IMR-90 (cell line): ENCODE measurements around the gene GRM5. TPM values are rescaled to one million over a fixed set of nuclear protein-coding genes. Genes with fewer than 3 reads are reported as not detected.

Source experiments
- ATAC-seq: fragments of 200-7000 bp; cut with Tn5 transposase; 2 replicates; pipeline ENCODE4 v1.9.1; 2020; ENCODE audit warnings: low read depth, mild to moderate bottlenecking, moderate library complexity
- BruUV-seq: library from RNA; stranded (reverse); fragments of 400-500 nt; replicated peaks from 2 replicates; lab custom pipeline; 2021; lab: Mats Ljungman, UMichigan
- CTCF ChIA-PET: fragments of 300-600 bp; formaldehyde crosslinking; extraction: SDS; loops from one replicate; lab custom pipeline; 2021; ENCODE audit warnings: antibody characterized with exemption; lab: Yijun Ruan, JAX
- POLR2A ChIA-PET: fragments of 300-600 bp; sonication (Branson Sonifier 250); formaldehyde crosslinking; loops from one replicate; lab custom pipeline; 2022; ENCODE audit warnings: antibody characterized with exemption; ENCODE audit not compliant: unreplicated experiment; lab: Charles Lee
- DNase-seq: peaks from one replicate; pipeline ENCODE4 v3.0.0; 2013
- H2AFZ ChIP-seq: replicated peaks from 2 replicates; pipeline ENCODE3; 2013; ENCODE audit warnings: low read length, mild to moderate bottlenecking; ENCODE audit not compliant: poor library complexity
- H2AK5ac ChIP-seq: 2 replicates; pipeline ENCODE4 v1.6.1; 2013; ENCODE audit warnings: low read depth, low read length, inconsistent platforms
- H2AK9ac ChIP-seq: replicated peaks from 2 replicates; pipeline ENCODE3; 2013; ENCODE audit warnings: mild to moderate bottlenecking, low read depth, low read length, moderate library complexity; ENCODE audit not compliant: poor library complexity
- H2BK120ac ChIP-seq: 2 replicates; pipeline ENCODE4 v1.6.1; 2013; ENCODE audit warnings: low read depth, low read length, inconsistent platforms
- H2BK15ac ChIP-seq: 3 replicates; pipeline ENCODE4 v1.6.1; 2013; ENCODE audit warnings: low read depth, low read length, inconsistent platforms
- H2BK20ac ChIP-seq: 2 replicates; pipeline ENCODE4 v1.6.1; 2013; ENCODE audit warnings: low read depth, mild to moderate bottlenecking, inconsistent platforms, low read length, moderate library complexity
- H2BK5ac ChIP-seq: 2 replicates; pipeline ENCODE4 v1.6.1; 2013; ENCODE audit warnings: mild to moderate bottlenecking, low read depth, low read length, inconsistent platforms; ENCODE audit not compliant: poor library complexity, severe bottlenecking
- H3K14ac ChIP-seq: replicated peaks from 2 replicates; pipeline ENCODE4 v1.6.1; 2013; ENCODE audit warnings: low read depth, low read length, inconsistent platforms
- H3K18ac ChIP-seq: 2 replicates; pipeline ENCODE4 v1.6.1; 2013; ENCODE audit warnings: low read depth, low read length, control low read depth
- H3K23ac ChIP-seq: 2 replicates; pipeline ENCODE4 v1.6.1; 2013; ENCODE audit warnings: low read depth, low read length, inconsistent platforms
- H3K27ac ChIP-seq: 2 replicates; pipeline ENCODE4 v1.5.1; 2013; ENCODE audit warnings: mild to moderate bottlenecking, control low read depth, low read length; ENCODE audit not compliant: insufficient read depth
- H3K27me3 ChIP-seq: 2 replicates; pipeline ENCODE4 v1.6.1; 2013; ENCODE audit warnings: low read length; ENCODE audit not compliant: control insufficient read depth, insufficient read depth
- H3K36me3 ChIP-seq: 2 replicates; pipeline ENCODE4 v1.6.1; 2013; ENCODE audit warnings: low read length, mixed read lengths; ENCODE audit not compliant: control insufficient read depth, insufficient read depth
- H3K4ac ChIP-seq: 2 replicates; pipeline ENCODE4 v1.6.1; 2013; ENCODE audit warnings: low read depth, low read length, inconsistent platforms
- H3K4me1 ChIP-seq: 2 replicates; pipeline ENCODE4 v1.6.1; 2013; ENCODE audit warnings: low read length, mixed read lengths; ENCODE audit not compliant: control insufficient read depth, insufficient read depth
- H3K4me2 ChIP-seq: 2 replicates; pipeline ENCODE4 v1.6.1; 2013; ENCODE audit warnings: low read depth, mild to moderate bottlenecking, control low read depth, low read length, moderate library complexity
- H3K4me3 ChIP-seq: 2 replicates; pipeline ENCODE4 v1.5.1; 2013; ENCODE audit warnings: low read depth, mild to moderate bottlenecking, control low read depth, low read length, moderate library complexity; ENCODE audit not compliant: insufficient read depth
- H3K56ac ChIP-seq: 2 replicates; pipeline ENCODE4 v1.6.1; 2013; ENCODE audit warnings: low read length, inconsistent platforms; ENCODE audit not compliant: insufficient read depth; ENCODE audit errors: extremely low read depth
- H3K79me1 ChIP-seq, 2 experiments: 2 replicates each; pipeline ENCODE4 v1.6.1; 2013; ENCODE audit warnings: low read length in 2 of 2, inconsistent platforms in 1 of 2, low read depth in 1 of 2
- H3K9ac ChIP-seq: 2 replicates; pipeline ENCODE4 v1.6.1; 2013; ENCODE audit warnings: low read depth, low read length, control low read depth
- H3K9me1 ChIP-seq: 2 replicates; pipeline ENCODE4 v1.6.1; 2013; ENCODE audit warnings: low read length, inconsistent platforms; ENCODE audit not compliant: insufficient read depth
- H3K9me3 ChIP-seq: 2 replicates; pipeline ENCODE4 v1.6.1; 2013; ENCODE audit warnings: low read length; ENCODE audit not compliant: control insufficient read depth, insufficient read depth
- H4K20me1 ChIP-seq: 2 replicates; pipeline ENCODE4 v1.6.1; 2013; ENCODE audit warnings: low read length, inconsistent platforms; ENCODE audit not compliant: insufficient read depth
- H4K5ac ChIP-seq: 2 replicates; pipeline ENCODE4 v1.6.1; 2013; ENCODE audit warnings: mild to moderate bottlenecking, low read depth, low read length, control low read depth
- H4K8ac ChIP-seq, 2 experiments: 2 replicates each; pipeline ENCODE4 v1.6.1; 2013; ENCODE audit warnings: low read depth in 2 of 2, low read length in 2 of 2, control low read depth in 1 of 2, inconsistent platforms in 1 of 2
- H4K91ac ChIP-seq: 2 replicates; pipeline ENCODE4 v1.6.1; 2013; ENCODE audit warnings: low read depth, low read length, inconsistent platforms; ENCODE audit not compliant: insufficient read depth
- RCOR1 ChIP-seq: IDR thresholded peaks from 2 replicates; pipeline ENCODE4 v1.6.1; 2012; ENCODE audit warnings: mild to moderate bottlenecking, low read length, improper control_type of control experiment; ENCODE audit not compliant: insufficient replicate concordance
- WGBS, 2 experiments: methylation state at CpG; one replicate each; pipeline versions ENCODE4 v1.1.5 to v1.1.7; 2013; ENCODE audit warnings: missing lambda C conversion rate in 2 of 2; ENCODE audit not compliant: insufficient read length in 1 of 2; ENCODE audit errors: extremely low coverage in 2 of 2; 5-methylcytosine and 5-hydroxymethylcytosine counted together
- dilution Hi-C: fragments of 300-500 bp; cut with HindIII; formaldehyde crosslinking; loops from one replicate; pipeline ENCODE4 v1.14.3; 2018; ENCODE audit warnings: low sequenced_read_pairs; ENCODE audit not compliant: unreplicated experiment
- in situ Hi-C: fragments of 300-500 bp; cut with MboI; formaldehyde crosslinking; loops from 3 replicates; pipeline ENCODE4 v1.14.3; 2019; ENCODE audit warnings: low sequenced_read_pairs, inconsistent platforms, mixed read lengths
- intact Hi-C: fragments of 100-400 bp; cut with micrococcal nuclease; formaldehyde crosslinking; loops from 2 replicates; pipeline ENCODE4 v1.10.0; 2022
- polyA plus RNA-seq, 3 experiments: library from polyadenylated mRNA; depleted of rRNA; stranded (reverse); fragments of >200 nt; gene quantifications; 2 replicates each; pipeline ENCODE4 v1.2.3, GENCODE V29; 2012; ENCODE audit warnings: low replicate concordance in 1 of 3
- total RNA-seq: library from RNA; depleted of rRNA; stranded (reverse); fragments of >200 nt; gene quantifications from 2 replicates; pipeline ENCODE4 v1.2.3, GENCODE V29; 2012

The GRM5 gene
- total and polyA plus RNA-seq, 2 of the 4 experiments (the other 2 are of a cell fraction): under 0.01 TPM

DNA sequence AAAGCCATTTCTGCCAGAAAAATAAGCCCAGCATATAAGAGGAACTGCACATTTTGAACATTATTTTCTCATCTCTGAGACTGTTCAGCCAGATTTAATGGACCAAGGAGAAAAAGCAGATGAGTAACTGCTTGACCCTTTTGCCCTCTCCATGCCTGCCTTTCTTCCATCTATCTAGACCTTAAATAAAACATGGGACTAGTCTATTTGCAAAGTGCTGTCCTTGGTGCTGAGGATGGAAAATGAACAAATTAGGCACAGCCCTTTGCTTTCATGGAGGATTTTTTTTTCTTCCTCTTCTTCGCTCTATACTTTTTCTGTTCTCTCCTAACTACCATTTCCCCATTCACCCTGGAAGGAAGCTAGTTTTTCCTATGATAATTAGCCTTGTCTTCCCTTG, 361.3 kb downstream of the GRM5 start:
- no peak overlapping the region for H3K18ac ChIP-seq
- in situ Hi-C loops: no loop called here
- H2BK5ac ChIP-seq: no peak overlapping the region
- H2AFZ ChIP-seq: no peak overlapping the region
- ChIA-PET POLR2A (no interaction called here), CTCF (no interaction called here)
- H4K8ac ChIP-seq: no peak overlapping the region
- no peak overlapping the region for H4K5ac ChIP-seq
- no peak for ATAC-seq
- WGBS, 2 experiments: no CpG with 5 or more reads among the region's 1 CpG
- no peak overlapping the region for H2AK9ac ChIP-seq
- H3K27ac ChIP-seq: no peak overlapping the region
- H3K9ac ChIP-seq: no peak overlapping the region
- no peak overlapping the region for H2BK15ac ChIP-seq
- no peak overlapping the region for H2AK5ac ChIP-seq
- H3K56ac ChIP-seq: no peak overlapping the region
- no peaks in the 10 kb centered on the region for H3K79me1 ChIP-seq
- no peak overlapping the region for H3K4me2 ChIP-seq
- H2BK120ac ChIP-seq: no peak overlapping the region
- no peaks in the 10 kb centered on the region for H4K20me1 ChIP-seq
- no peak overlapping the region for H3K23ac ChIP-seq
- no peak overlapping the region for H3K4ac ChIP-seq
- H3K14ac ChIP-seq: no peak overlapping the region
- H3K9me1 ChIP-seq: no peaks in the 10 kb centered on the region
- H4K91ac ChIP-seq: no peak overlapping the region
- dilution Hi-C loops: no loop called here
- H2BK20ac ChIP-seq: no peak overlapping the region
- BruUV-seq: no TSS peak
- H3K27me3 ChIP-seq: no peaks in the 10 kb centered on the region
- no peak for TF ChIP-seq RCOR1
- H3K9me3 ChIP-seq: no peaks in the 10 kb centered on the region
- H3K4me1 ChIP-seq: no peaks in the 10 kb centered on the region
- H3K4me3 ChIP-seq: no peak overlapping the region
- H3K36me3 ChIP-seq: no peaks in the 10 kb centered on the region
- DNase-seq: peak; percentile 5
- intact Hi-C loops: no loop called here
